ENCODE measurements around the gene ACAD10. TPM values are rescaled to one million over a fixed set of nuclear protein-coding genes. Genes with fewer than 3 reads are reported as not detected.

The ACAD10 gene
- total RNA-seq, 2 experiments from 2014 or later = 15.0 to 35.3 TPM

GRCh38 chr12:111699962-111700361 is 14.1 kb downstream of the ACAD10 start:
- ChIA-PET POLR2A (interaction anchor here (0.7 kb wide), 1 partner anchor 59 kb away, joined by 5 read pairs; no protein-coding TSS in a partner anchor), CTCF (ENCODE audit: unreplicated experiment) (no interaction called here)
- intact Hi-C loops (cut with micrococcal nuclease; ENCODE audit: unreplicated experiment) = no loop called here

GRCh38 chr12:111705672-111706071 is 19.8 kb downstream of the ACAD10 start:
- Histone ChIP-seq H3K9me3 (ENCODE audit: low read length) (no peaks in the 10 kb centered on the region), H3K4me3 (ENCODE audit: low read depth, low read length, poor library complexity, severe bottlenecking) (no peak overlapping the region), H3K27ac (ENCODE audit: low read depth, low read length, poor library complexity, severe bottlenecking) (no peak overlapping the region), H3K9me2 (ENCODE audit: insufficient read depth, low read length) (no peaks in the 10 kb centered on the region), H3K4me1 (ENCODE audit: insufficient read depth, low read length, poor library complexity, severe bottlenecking) (no peaks in the 10 kb centered on the region), H4K20me1 (ENCODE audit: insufficient read depth, low read length) (no peaks in the 10 kb centered on the region), H3K36me3 (ENCODE audit: insufficient read depth, low read length) (peaks cover 24% of the 10 kb centered on the region), H3K79me2 (ENCODE audit: insufficient read depth, low read depth, low read length) (no peaks in the 10 kb centered on the region), H3K4me2 (ENCODE audit: low read length) (no peak overlapping the region), H2AFZ (ENCODE audit: low read length) (no peak overlapping the region)
- no TSS peak for BruUV-seq (replicated peaks)
- TF ChIP-seq EZH2phosphoT487 (IDR thresholded peaks at IDR 0.05; ENCODE audit: borderline replicate concordance, low read depth, low read length) (no peak), CTCF (conservative IDR thresholded peaks at IDR 0.05; ENCODE audit: low read length) (no peak)
- CTCF ChIA-PET (ENCODE audit: unreplicated experiment) = interaction anchor here (0.6 kb wide), 1 partner anchor 354 kb away, joined by 3 read pairs; no protein-coding TSS in a partner anchor
- POLR2A ChIA-PET = no interaction called here
- DNase-seq (ENCODE audit: low spot score) = no peak
- intact Hi-C loops (cut with micrococcal nuclease; ENCODE audit: unreplicated experiment) = no loop called here

More at GRCh38 chr12:111699962-111700361, 14.1 kb downstream of the ACAD10 start:
- no TSS peak for BruUV-seq (replicated peaks)
- Histone ChIP-seq H3K9me2 (ENCODE audit: insufficient read depth, low read length) (no peaks in the 10 kb centered on the region), H3K4me1 (ENCODE audit: insufficient read depth, low read length, poor library complexity, severe bottlenecking) (no peaks in the 10 kb centered on the region), H4K20me1 (ENCODE audit: insufficient read depth, low read length) (no peaks in the 10 kb centered on the region), H2AFZ (ENCODE audit: low read length) (no peak overlapping the region), H3K36me3 (ENCODE audit: insufficient read depth, low read length) (peaks cover 40% of the 10 kb centered on the region), H3K4me2 (ENCODE audit: low read length) (no peak overlapping the region), H3K4me3 (ENCODE audit: low read depth, low read length, poor library complexity, severe bottlenecking) (no peak overlapping the region), H3K27ac (ENCODE audit: low read depth, low read length, poor library complexity, severe bottlenecking) (no peak overlapping the region), H3K79me2 (ENCODE audit: insufficient read depth, low read depth, low read length) (no peaks in the 10 kb centered on the region), H3K9me3 (ENCODE audit: low read length) (no peaks in the 10 kb centered on the region)
- no peak for DNase-seq (ENCODE audit: low spot score)
- TF ChIP-seq EZH2phosphoT487 (IDR thresholded peaks at IDR 0.05; ENCODE audit: borderline replicate concordance, low read depth, low read length) = no peak
- no peak for TF ChIP-seq CTCF (conservative IDR thresholded peaks at IDR 0.05; ENCODE audit: low read length)

GRCh38 chr12:111706145-111706544 is 20.3 kb downstream of the ACAD10 start:
- ChIA-PET POLR2A (no interaction called here), CTCF (ENCODE audit: unreplicated experiment) (no interaction called here)
- no peak for DNase-seq (ENCODE audit: low spot score)
- no peak overlapping the region for H3K27ac ChIP-seq (ENCODE audit: low read depth, low read length, poor library complexity, severe bottlenecking)
- no peaks in the 10 kb centered on the region for H3K79me2 ChIP-seq (ENCODE audit: insufficient read depth, low read depth, low read length)
- H2AFZ ChIP-seq (ENCODE audit: low read length) = no peak overlapping the region
- no peak overlapping the region for H3K4me3 ChIP-seq (ENCODE audit: low read depth, low read length, poor library complexity, severe bottlenecking)
- no peak for TF ChIP-seq EZH2phosphoT487 (IDR thresholded peaks at IDR 0.05; ENCODE audit: borderline replicate concordance, low read depth, low read length)
- TF ChIP-seq CTCF (conservative IDR thresholded peaks at IDR 0.05; ENCODE audit: low read length) = no peak
- no peak overlapping the region for H3K4me2 ChIP-seq (ENCODE audit: low read length)
- H3K9me3 ChIP-seq (ENCODE audit: low read length) = no peaks in the 10 kb centered on the region
- H4K20me1 ChIP-seq (ENCODE audit: insufficient read depth, low read length) = no peaks in the 10 kb centered on the region
- BruUV-seq (replicated peaks) = no TSS peak
- H3K9me2 ChIP-seq (ENCODE audit: insufficient read depth, low read length) = no peaks in the 10 kb centered on the region
- no peaks in the 10 kb centered on the region for H3K4me1 ChIP-seq (ENCODE audit: insufficient read depth, low read length, poor library complexity, severe bottlenecking)
- intact Hi-C loops (cut with micrococcal nuclease; ENCODE audit: unreplicated experiment) = no loop called here
- H3K36me3 ChIP-seq (ENCODE audit: insufficient read depth, low read length) = peaks cover 26% of the 10 kb centered on the region
